GM21576 (cell line): Measurements from ENCODE around the gene KCNJ6.
"Not testable (repeated sequence)": the region's sequence is repeated elsewhere in the genome, so short reads cannot be mapped to it uniquely, and the experiment has no call there.

Source experiments
- ATAC-seq: cut with Tn5 transposase; IDR thresholded peaks from one replicate; pipeline ENCODE4 v1.9.1; 2021; ENCODE audit warnings: mild to moderate bottlenecking, moderate library complexity; ENCODE audit not compliant: unreplicated experiment

Gene KCNJ6

DNA sequence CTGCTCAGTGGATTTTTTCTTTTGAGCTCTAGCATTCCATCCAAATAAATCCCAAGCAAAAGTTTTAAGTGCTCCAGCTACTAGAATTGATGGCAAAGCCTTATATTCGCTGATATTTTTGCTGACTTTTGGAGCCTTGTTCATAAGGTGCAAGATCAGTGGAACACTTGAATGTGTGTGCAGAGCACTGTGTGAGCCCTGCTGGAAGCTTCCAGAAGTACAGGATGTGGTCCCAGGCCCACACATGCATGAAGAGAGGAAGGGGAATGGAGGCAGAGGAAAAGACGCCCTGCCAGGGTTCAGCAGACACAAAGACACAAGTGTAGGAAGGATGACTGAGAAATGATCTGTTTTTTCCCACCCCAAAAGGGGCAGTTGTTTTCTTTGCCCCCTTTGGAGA lies 169.4 kb downstream of the KCNJ6 start:
- no peak for ATAC-seq

DNA sequence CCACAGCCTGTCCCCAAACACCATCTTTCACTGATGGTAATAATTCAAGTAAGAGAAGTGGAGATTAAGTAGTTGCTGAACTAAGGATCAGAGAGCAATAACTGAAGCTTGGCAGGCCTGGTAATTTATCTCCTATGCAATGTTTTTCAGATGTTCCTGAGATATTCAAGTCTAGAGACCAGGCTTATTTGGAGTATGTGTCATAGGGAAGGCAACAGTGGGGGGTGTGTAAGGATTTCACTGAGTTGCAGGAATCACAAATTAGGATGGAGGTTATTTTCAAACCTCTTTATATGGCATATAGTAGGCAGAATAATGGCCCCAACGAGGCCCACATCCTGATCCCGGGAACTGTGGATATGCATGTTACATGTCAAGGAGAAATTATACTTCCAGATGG lies 171.7 kb downstream of the KCNJ6 start:
- no peak for ATAC-seq

DNA sequence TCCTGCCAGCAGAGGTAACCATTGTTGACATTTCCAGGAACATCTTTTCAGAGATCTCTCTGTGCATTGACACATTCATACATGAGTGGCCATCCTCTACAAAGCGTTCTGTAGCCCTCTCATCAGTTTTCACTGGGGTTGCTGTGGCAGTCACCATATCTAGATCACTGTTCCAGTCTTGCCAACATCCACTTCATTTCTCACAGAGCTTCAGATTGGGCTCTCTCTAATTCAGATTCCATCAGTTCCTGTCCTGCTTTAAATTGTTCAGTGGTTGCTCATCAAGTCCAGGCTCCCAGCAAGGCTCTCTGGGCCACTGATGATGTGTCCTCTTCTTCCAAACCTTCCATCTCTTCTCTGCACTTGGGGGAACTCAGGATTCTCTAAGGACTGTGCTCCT lies 173.7 kb downstream of the KCNJ6 start:
- ATAC-seq, result no peak

DNA sequence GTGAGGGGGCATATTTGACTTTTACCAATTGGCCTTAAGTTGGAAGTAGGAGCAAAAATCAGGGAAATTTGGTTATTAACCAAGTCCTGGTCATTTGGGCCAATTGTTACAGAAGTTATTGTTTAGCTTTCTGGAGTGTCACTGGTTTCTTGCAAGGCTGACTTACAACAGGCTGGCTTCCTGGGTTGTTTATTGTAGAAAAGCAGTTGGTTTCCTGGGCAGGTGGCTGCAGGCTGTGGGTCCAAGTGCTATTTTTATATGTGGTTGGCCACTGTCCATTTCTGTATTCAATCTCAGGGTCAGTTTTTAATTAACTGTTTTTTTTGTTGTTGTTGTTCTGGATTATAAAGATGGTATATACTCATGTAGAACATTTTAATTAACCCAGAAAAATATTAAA lies 174.1 kb downstream of the KCNJ6 start:
- no peak for ATAC-seq

DNA sequence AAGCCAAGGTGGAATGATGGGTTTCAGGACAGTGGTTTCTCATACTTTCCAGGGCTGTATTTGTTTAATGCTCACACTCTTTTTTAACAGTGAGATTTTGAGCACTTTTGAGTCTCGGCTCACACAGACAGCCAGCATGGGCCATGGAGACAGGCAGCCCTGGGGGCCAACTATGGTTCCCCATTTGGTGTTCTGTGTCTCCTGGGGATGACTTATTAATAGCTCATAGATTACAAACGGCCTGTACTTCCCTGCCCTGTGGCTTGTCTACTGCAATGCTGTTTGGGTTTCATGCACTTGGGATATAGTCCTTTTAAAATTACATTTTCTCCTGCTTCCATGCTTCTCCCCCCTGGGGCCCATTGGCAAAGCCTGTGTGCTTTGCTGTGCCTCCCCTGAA lies 178.3 kb downstream of the KCNJ6 start:
- ATAC-seq, result no peak

DNA sequence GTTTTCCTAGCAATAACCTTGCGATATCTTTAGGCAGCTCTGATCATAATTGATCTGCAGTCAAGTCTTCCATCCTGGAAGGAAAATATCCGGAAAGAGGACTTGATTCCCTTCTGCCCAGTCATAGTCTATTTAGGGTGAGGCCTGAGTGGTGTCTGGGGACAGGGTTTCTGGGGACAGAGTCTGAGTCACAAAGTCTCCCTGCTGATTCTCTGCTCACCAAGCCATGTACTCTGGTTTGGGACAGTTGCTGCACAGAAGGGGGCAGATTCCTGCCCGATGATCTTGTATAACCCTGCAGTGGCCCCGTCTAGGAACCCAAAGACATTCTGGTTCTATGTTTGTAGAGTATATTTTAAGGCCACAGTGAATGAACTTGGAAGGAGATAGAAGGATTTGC lies 178.8 kb downstream of the KCNJ6 start:
- no peak for ATAC-seq

DNA sequence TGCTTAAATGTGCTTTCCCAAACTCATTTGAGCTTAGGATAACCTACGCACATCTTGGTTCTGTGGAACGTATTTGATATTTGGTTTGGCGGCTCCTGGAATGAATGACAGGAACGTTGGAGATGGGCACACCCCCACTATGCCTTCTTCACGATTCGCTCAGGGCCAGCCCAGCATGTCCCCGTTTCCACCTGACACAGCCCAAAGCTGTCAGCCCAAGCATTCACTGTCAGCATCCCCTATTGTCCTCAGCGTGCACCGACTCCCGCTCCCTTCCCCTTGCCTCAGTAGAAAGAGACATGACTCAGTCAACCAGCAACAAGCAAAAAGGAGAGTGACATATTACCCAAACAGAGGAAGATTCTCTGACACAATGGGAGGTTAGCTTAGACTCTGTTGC lies 181.4 kb downstream of the KCNJ6 start:
- no peak for ATAC-seq

DNA sequence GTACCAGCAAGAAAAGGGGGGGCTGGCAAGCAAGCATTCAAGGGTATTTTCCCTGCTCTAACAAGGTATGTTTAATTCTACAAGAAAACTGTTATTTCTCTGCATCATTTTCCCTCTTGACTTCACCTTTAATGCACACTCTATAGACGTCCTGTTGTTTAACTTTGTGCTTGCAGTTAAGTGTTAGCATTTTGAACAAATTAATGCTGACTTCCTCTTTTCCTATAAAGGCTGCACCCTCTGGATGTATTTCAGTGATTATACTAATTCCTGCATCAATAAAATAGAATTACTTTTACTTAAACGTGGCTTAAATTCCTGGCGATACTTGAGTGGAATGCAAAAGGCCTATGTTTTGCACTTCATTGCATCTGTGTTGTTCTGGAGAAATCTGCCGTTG lies 183.3 kb downstream of the KCNJ6 start:
- no peak for ATAC-seq

DNA sequence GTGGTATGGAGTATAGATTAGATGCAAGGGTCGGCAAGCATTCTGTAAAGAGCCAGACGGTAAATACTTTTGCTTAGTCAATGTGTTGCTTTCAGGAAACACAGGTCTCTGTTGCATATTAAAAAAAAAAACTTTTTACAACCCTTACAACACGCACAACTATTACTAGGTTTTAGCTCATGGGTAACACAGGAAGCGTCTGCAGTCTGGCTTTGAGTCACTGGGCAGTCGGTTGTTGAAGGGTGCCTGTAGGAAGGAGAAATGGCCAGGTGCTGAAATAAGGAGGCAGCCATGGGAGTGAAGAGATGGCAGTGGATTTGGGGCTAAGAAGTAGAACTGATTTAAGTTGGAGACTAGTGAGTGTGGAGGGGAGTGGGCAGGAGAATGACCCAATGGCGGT lies 192.1 kb downstream of the KCNJ6 start:
- ATAC-seq, result no peak

DNA sequence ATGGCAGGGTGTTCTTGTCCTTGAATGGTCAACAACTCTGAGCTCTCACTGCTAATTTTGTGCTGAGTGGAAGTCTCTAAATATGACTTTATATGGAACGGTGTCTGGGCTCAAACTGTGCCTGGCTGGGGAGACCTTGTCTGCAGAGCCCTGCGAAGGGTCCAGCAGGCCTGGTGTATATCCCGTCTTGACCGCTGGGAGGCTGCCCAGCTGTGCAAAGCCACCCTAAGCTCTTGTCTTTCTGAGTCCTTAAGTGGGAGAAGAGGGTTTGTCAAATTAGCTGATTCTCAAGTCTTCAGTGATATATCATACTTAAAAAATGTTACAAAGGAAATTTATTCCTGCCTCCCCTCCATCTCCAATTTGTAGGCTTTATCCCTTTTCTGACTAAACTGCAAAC lies 198.7 kb downstream of the KCNJ6 start:
- ATAC-seq, result no peak

DNA sequence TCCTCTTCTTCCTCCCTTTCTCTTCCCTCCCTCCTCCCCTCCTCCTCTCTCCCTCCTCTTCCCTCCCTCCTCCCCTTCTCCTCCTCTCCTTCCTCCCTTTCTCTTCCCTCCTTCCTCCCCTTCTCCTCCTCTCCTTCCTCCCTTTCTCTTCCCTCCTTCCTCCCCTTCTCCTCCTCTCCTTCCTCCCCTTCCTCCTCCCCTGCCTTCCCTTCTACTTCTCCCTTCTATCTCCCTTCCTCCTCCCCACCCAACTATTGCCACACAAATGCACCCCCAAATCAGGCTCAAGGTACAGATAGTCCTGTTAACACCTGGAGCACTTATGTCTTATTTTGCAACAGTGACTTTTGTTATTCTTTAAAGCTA lies 203.7 kb downstream of the KCNJ6 start:
- not testable (repeated sequence) for ATAC-seq

DNA sequence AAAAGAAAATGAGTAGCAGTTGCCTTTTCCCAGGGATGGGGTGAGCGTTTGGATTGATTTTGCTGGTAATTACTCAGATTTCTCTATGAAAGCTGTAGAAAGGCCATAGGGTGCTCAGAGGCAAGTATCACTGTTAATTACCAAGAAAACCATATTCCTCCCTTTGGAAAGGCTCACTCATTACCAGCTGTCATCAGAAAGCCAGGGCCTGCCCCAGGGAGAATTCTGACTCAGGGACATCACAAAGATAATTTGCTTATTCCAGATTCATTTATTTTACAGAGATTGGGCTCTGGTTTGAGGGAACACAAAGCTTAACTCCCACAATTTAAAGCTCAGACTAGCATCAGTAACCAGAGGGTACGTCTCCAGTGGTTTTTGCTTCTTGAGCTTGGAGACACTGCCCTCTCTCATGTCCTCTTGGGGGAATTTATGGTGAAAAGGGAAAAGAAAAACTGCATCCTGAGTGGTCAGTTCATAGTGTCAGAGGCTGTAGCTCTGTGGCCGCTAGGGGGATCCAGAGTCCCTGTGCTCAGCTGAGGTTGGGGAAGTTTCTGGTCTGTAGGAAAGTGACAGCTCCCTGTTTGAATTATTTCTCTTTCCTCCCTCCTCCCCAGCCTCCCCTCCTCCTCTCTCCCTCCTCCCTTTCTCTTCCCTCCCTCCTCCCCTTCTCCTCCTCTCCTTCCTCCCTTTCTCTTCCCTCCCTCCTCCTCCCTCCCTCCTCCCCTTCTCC lies 204.3 kb downstream of the KCNJ6 start:
- ATAC-seq, result peak; percentile 71

DNA sequence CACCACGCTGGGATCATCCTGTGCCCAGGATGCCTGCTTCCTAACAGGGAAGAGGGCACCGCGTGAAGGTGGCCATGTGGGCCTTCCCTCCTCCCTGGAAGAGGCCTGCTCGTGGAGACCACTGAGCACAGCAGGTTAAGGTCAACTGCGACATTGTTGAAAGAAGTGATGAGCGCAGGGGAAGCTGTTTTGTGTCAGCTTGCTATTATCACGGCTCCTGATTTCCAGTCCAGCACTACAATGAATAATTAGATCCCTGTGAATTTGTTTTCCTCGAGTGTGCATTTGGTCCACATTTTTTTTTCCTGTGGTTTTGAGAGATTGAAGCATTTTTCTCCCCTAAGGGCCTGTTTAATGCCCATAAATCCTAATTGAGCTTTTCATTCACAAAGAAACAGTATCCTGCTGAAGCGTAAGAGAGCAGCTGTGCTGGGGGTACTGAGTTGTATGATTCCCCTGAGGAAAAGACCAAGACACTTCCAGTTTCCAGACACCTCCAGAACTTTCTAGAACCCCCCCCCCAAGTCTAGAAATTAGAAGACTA lies 204.9 kb downstream of the KCNJ6 start:
- ATAC-seq, result no peak

DNA sequence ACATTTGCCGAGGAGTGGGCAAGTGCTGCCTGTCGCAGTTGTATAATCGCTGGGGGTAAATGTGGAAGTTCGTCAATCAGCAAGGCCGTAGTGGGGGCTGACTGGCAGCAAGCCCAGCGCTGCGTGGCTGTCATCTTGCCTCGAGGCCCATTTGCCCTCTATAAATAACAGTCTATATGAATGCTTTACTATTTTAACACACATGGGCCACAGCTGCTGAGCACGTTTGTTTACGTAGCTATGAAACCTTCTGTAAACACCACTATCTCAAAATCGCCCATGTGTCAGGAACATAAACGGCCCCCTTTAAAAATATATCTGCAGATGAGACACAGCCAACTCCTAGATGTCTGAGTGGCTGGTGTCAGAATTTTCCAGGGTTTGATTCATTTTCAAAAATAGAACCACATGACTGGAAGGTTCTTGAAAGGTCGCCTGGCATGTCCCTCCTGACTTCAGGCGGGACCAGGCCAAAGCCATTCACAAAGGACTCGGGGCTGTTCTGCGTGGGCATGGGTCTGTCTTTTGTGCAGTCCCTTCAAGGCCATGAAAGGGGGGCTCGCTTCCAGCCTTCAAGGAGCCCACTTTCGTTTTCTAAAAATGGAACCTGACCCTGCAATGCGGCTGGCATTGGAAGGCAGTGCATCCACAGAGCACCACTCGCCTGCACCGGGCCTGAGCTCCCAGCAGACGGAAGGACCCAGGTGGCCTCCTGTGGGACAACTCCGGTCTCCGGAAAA lies 205.5 kb downstream of the KCNJ6 start:
- ATAC-seq, result no peak

DNA sequence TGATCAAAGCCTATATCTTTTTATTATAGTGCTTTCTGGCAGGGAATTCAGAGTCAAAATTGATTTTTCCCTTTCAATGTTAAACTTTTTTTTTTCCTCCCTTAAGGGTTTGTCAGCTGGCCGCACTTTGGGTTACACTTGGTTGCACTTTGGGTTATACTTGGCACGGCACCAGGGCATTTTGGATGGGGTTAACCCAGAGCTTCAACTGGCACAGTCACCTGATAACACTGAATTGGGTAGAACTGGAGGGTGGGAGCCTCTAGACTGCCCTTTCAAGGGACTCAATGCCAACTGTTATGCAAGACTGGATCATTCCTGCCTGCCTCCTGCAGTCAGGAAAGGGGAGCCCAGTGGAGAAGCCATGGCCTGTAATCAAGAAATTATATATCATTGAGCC lies 211.5 kb downstream of the KCNJ6 start:
- ATAC-seq, result no peak

DNA sequence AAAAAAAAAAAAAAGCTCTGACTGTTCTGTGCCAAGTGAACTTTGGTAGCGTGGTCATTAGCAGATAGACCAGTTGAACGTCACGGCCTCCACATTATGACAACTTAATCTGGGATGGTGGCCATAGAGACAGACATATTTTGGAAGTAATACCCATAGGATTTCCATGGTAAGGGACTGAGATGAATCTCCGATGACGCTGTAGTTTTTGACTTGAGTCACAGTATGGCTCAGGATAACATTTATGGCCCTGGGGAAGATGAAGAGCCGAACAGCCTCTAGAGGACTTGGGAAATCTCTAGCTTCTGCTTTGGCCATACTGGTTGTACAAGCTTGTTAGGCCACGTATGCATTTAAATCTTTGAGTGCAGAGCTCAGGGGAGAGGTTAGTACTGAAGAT lies 214.0 kb downstream of the KCNJ6 start:
- ATAC-seq, result no peak

DNA sequence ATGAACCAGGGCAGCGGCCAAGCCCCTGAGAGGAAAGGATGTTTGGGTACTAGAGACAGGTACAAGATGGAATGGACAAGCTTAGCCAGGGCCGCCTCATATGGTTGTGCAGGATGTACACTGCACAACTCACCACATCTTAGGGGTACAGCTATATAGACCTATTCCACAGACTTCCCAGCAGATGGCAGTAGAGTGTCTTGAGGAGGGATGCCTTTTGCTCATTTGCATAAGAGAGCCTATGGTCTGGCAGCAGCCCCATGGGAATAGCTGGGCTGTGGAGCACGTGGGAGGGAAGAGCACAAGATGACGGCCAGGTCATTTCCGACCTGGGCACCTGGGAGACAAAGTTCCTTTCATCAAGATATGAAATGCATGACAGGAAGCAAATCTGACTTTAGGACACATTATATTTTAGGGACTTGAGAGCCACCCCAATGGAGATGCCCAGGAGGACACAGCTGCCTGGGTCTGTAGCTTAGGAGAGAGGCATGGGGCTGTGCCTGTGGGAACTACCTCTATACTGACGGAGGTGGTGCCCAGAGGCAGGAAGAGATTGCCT lies 215.5 kb downstream of the KCNJ6 start:
- peak; percentile 87 for ATAC-seq

DNA sequence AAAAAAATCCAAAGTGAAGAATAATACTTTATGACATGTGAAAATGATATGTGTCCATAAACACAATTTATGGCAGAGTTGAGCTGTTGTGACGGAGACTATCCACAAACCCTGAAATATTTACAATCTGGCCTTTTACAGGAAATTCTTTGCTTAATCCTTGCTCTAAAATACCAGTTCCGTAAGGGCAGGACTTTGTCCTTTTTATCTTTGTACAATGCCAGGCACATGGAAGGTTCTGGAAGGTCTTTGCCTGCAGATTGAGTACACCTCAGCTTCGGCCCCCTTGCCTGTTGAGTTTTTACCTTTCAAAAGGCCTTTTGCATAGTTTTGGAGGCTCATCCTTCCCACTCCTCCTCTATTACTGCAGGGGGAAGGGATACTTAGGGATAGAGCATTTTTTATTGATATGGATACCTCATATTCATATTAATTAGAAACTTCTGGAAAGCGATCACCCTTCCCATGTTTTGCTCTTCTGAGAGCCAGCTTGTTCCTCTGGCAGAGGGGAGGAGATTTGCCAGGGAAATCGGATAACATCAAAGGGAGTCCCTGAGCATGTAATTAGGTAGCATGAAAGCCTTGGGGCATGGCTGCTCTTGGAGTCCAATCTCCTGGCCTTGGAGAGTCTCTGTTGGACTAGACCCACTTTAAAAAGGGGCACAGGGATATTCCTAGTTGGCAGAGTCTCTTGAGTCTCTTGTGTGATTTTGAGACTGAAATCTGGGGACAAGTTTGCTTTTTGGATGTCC lies 217.1 kb downstream of the KCNJ6 start:
- no peak for ATAC-seq

DNA sequence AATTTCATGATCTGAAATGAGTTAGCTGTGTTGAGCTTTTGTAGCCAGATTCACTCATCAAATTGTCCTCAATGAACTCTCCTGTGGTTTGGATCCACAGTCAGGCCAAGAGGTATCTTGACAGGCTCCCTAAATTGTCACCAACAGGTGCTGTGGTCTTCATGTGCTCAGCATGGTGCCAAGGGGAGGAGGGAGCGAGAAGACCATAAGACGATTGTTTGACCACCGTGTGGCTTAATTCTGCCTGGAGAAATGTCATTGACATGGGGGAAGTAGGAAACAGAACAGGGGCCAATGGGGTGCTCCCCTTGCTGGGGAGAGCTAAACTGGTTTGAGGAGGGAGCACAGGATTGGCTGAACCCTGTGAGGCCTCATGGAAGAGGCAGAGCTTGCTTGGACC lies 219.3 kb downstream of the KCNJ6 start:
- no peak for ATAC-seq

DNA sequence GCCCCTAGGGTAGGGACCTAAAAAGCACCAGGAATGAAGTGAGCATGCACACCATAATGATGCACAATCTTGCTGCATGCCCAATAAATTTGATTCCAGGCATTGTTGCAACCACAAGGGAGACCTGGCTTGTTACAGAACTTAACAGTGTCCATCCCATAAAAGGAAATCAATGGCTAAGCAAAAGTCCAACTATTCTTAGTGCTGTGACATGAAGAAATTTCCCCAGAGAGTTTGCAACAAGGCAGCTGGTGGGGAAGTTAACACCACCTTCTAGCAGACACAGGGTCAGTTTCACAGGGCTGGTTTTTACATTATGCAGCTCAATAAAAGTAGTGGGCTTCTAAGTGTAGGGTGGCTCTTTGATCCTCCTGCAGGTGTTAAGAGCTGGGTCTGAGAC lies 221.1 kb downstream of the KCNJ6 start:
- no peak for ATAC-seq

DNA sequence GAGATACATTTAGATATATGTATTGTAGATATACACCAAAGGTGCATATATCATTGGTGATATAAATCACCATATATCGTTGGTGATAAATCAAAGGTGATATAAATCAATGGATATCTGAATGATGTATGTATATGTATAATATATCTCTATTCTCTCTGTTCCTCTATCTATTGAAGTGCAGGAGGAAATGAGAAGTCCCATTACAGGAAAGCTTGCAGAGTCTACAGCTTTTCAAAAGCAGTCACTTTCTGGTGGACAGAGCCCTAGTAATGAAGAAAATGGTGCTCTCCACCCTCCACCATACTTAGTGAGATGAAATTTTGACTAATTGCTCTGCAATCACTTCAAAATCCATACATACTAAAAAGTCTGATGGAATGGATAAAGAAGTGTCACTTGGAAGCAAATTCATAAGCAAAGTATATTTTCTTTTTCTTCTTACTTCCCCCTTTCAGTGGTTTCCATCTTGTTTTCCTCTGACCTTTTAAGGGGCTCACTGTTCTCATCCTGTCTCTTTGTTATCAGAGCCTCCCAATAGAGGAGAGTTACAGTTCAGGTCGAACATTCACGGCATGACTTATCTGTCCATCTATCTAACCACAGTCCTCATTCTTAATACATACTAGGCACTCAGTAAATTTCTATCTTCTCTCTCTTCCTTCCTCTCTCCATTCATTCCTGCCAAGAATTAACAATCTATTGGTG lies 227.2 kb downstream of the KCNJ6 start:
- ATAC-seq, result no peak
